Neural cell (in vitro differentiated cells): ENCODE measurements around the gene SF3B3. TPM values are rescaled to one million over a fixed set of nuclear protein-coding genes. Genes with fewer than 3 reads are reported as not detected.

Experiments
- H2AFZ ChIP-seq: fragments of 200-600, 300-800 bp; sonication (generic), shearing (Covaris generic); 2 replicates; pipeline ENCODE4 v1.6.0; 2014; ENCODE audit warnings: low read depth, mild to moderate bottlenecking, antibody characterized with exemption, low read length, moderate library complexity
- H3F3A ChIP-seq: fragments of 200-600 bp; shearing (Covaris generic); 2 replicates; pipeline ENCODE4 v1.6.1; 2016; ENCODE audit warnings: mild to moderate bottlenecking, moderate library complexity, mixed read lengths, antibody characterized with exemption, low read length; ENCODE audit not compliant: insufficient read depth, poor library complexity, severe bottlenecking
- H3K27ac ChIP-seq: fragments of 200-600, 300-800 bp; sonication (generic), shearing (Covaris generic); 2 replicates; pipeline ENCODE4 v1.5.1; 2014; ENCODE audit warnings: mild to moderate bottlenecking, low read length, moderate library complexity
- H3K27me3 ChIP-seq: fragments of 300-800, 200-600 bp; sonication (generic), shearing (Covaris generic); 2 replicates; pipeline ENCODE4 v1.6.0; 2014; ENCODE audit warnings: mild to moderate bottlenecking, low read depth, low read length, moderate library complexity; ENCODE audit not compliant: insufficient read depth
- H3K36me3 ChIP-seq: fragments of 300-800, 200-600 bp; sonication (generic), shearing (Covaris generic); 2 replicates; pipeline ENCODE4 v1.5.1; 2014; ENCODE audit warnings: mild to moderate bottlenecking, antibody characterized with exemption, low read length, moderate library complexity; ENCODE audit not compliant: insufficient read depth
- H3K4me2 ChIP-seq: fragments of 300-800, 200-600 bp; sonication (generic), shearing (Covaris generic); 2 replicates; pipeline ENCODE4 v1.6.0; 2014; ENCODE audit warnings: mild to moderate bottlenecking, low read length
- H3K4me3 ChIP-seq: fragments of 300-800, 200-600 bp; sonication (generic), shearing (Covaris generic); 2 replicates; pipeline ENCODE4 v1.5.1; 2014; ENCODE audit warnings: mild to moderate bottlenecking, low read length, moderate library complexity
- H3K79me2 ChIP-seq: fragments of 200-600 bp; shearing (Covaris generic); replicated peaks from 2 replicates; pipeline ENCODE4 v1.6.0; 2014; ENCODE audit warnings: mild to moderate bottlenecking, low read length, moderate library complexity; ENCODE audit not compliant: insufficient read depth
- H3K9ac ChIP-seq: fragments of 300-800, 200-600 bp; sonication (generic), shearing (Covaris generic); 2 replicates; pipeline ENCODE4 v1.6.1; 2016; ENCODE audit warnings: mild to moderate bottlenecking, low read length, mixed read lengths
- H3K9me2 ChIP-seq: fragments of 200-600 bp; shearing (Covaris generic); 2 replicates; pipeline ENCODE4 v1.6.1; 2016; ENCODE audit warnings: mild to moderate bottlenecking, low read length, mixed read lengths; ENCODE audit not compliant: insufficient read depth
- H3K9me3 ChIP-seq: fragments of 200-600, 300-800 bp; sonication (generic), shearing (Covaris generic); 2 replicates; pipeline ENCODE4 v1.6.1; 2016; ENCODE audit warnings: mild to moderate bottlenecking, mixed run types, low read length, moderate library complexity, mixed read lengths
- H4K20me1 ChIP-seq: fragments of 200-600 bp; shearing (Covaris generic); 2 replicates; pipeline ENCODE4 v1.6.1; 2016; ENCODE audit warnings: mild to moderate bottlenecking, mixed run types; ENCODE audit not compliant: insufficient read depth
- EP300 ChIP-seq: fragments of 450-650 bp; conservative IDR thresholded peaks from 2 replicates; pipeline ENCODE4 v1.6.1; 2014; ENCODE audit warnings: antibody characterized with exemption, mild to moderate bottlenecking, moderate library complexity; ENCODE audit not compliant: poor library complexity, severe bottlenecking
- EZH2 ChIP-seq: fragments of 200-600, 300-800 bp; shearing (Covaris generic), sonication (generic); IDR thresholded peaks from 2 replicates; pipeline ENCODE4 v1.6.1; 2014; ENCODE audit warnings: antibody characterized with exemption, low read length, borderline replicate concordance, mild to moderate bottlenecking; ENCODE audit not compliant: insufficient read depth, poor library complexity, severe bottlenecking
- MXI1 ChIP-seq: fragments of 450-650 bp; conservative IDR thresholded peaks from 2 replicates; pipeline ENCODE4 v1.6.1; 2014; ENCODE audit warnings: antibody characterized with exemption, mild to moderate bottlenecking; ENCODE audit not compliant: poor library complexity, severe bottlenecking
- POLR2AphosphoS5 ChIP-seq: IDR thresholded peaks from 2 replicates; pipeline ENCODE4 v1.6.1; 2012
- RAD21 ChIP-seq: fragments of 450-650 bp; conservative IDR thresholded peaks from 2 replicates; pipeline ENCODE4 v1.6.1; 2014; ENCODE audit warnings: antibody characterized with exemption, mild to moderate bottlenecking, moderate library complexity
- SMC3 ChIP-seq: fragments of 450-650 bp; conservative IDR thresholded peaks from 2 replicates; pipeline ENCODE4 v1.6.1; 2014; ENCODE audit warnings: antibody characterized with exemption, mild to moderate bottlenecking, moderate library complexity; ENCODE audit not compliant: poor library complexity
- TAF1 ChIP-seq: IDR thresholded peaks from 2 replicates; pipeline ENCODE4 v1.6.1; 2012; ENCODE audit warnings: low read depth
- polyA minus RNA-seq: library from RNA; depleted of rRNA, polyadenylated mRNA; stranded (reverse); fragments of >200 nt; gene quantifications from 2 replicates; pipeline ENCODE4 v1.2.3, GENCODE V29; 2014
- polyA plus RNA-seq: library from polyadenylated mRNA; depleted of rRNA; stranded (reverse); fragments of >200 nt; gene quantifications from 2 replicates; pipeline ENCODE4 v1.2.3, GENCODE V29; 2014
- TF ChIP-seq, protein P1 (sequence below): fragments of 450-650 bp; IDR thresholded peaks from 2 replicates; pipeline ENCODE4 v1.5.1; 2014; ENCODE audit warnings: antibody characterized with exemption, mild to moderate bottlenecking, moderate library complexity; ENCODE audit not compliant: poor library complexity, severe bottlenecking
- TF ChIP-seq, protein P2 (sequence below): IDR thresholded peaks from 2 replicates; pipeline ENCODE4 v1.6.1; 2012; ENCODE audit warnings: borderline replicate concordance

Gene SF3B3
- polyA plus RNA-seq: 88.2 and 90.0 TPM in 2 replicates
- 161 TPM in 2 replicates for polyA minus RNA-seq

DNA sequence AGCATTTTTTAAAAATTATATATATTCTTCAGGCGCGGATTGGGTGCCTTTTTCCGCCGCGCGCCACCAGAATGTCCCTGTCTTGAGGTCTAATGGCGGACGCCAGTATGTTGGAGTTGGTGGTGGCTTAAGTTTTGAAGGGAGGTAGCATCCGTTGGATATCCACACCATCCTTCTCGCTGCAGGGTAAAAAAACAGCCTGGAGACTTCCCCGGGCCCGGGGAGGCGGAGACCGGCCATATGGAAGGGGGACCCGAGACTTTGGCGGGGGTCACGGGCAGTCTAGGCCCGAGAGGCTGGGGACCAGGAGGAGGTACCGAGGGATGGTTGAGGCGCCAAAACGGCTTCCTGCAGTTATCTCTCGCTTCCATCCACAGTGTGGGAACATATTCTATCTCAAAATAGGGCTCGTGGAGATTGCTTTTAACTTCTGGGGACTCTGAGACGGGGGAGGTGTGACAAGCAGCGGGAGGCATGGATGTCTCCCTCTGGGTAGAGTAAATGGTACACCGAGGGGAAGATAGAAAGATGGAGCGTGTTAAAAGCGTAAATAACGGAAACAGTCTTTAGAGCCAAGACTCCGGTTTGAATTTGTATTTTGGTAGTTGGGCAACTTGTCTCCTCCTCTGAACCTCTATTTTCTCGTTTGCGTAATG lies at the start of gene SF3B3:
SF3B3 (plus strand) TSS at position 74 of the 656 bp plus-strand sequence. CDS start 2,841 bp downstream, outside the sequence.
- H3K36me3 ChIP-seq: peaks cover 6% of the 10 kb centered on the region

DNA sequence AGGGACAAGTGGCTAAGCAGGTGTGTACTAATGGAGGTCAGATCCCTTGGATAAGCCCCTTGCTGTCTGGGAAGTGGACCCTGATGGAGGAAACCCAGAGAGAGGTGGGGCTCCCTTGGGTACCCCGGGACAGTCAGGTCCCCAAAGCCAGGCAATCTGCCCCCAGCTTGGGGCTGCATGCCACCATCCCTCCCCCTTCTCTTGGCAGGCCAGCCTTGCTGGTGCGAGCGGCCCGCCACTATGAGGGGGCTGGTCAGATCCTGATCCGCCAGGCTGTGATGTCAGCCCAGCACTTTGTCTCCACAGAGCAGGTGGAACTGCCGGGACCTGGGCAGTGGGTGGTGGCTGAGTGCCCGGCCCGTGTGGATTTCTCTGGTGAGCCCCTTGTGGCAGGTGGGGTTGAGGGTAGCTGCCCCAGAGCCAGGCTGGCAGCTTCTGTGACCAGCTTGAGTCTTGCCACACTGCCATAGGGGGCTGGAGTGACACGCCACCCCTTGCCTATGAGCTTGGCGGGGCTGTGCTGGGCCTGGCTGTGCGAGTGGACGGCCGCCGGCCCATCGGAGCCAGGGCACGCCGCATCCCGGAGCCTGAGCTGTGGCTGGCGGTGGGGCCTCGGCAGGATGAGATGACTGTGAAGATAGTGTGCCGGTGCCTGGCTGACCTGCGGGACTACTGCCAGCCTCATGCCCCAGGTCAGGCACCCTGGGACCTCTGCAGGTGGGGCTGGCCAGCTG lies 49.1 kb upstream of the SF3B3 start:
- no peak overlapping the region for H3K4me2 ChIP-seq
- H3F3A ChIP-seq: no peaks in the 10 kb centered on the region
- H3K9me2 ChIP-seq: no peaks in the 10 kb centered on the region
- no peak overlapping the region for H3K27ac ChIP-seq
- no peak overlapping the region for H3K9ac ChIP-seq
- H3K27me3 ChIP-seq: no peaks in the 10 kb centered on the region
- no peak overlapping the region for H3K4me3 ChIP-seq
- H3K9me3 ChIP-seq: no peaks in the 10 kb centered on the region
- no peaks in the 10 kb centered on the region for H3K36me3 ChIP-seq
- no peak overlapping the region for H2AFZ ChIP-seq
- H4K20me1 ChIP-seq: no peaks in the 10 kb centered on the region
- H3K79me2 ChIP-seq: no peaks in the 10 kb centered on the region
- TF ChIP-seq SMC3 (no peak), RAD21 (no peak), POLR2AphosphoS5 (no peak), MXI1 (no peak), EZH2 (no peak), TAF1 (no peak)
- TF ChIP-seq, protein P1, sequence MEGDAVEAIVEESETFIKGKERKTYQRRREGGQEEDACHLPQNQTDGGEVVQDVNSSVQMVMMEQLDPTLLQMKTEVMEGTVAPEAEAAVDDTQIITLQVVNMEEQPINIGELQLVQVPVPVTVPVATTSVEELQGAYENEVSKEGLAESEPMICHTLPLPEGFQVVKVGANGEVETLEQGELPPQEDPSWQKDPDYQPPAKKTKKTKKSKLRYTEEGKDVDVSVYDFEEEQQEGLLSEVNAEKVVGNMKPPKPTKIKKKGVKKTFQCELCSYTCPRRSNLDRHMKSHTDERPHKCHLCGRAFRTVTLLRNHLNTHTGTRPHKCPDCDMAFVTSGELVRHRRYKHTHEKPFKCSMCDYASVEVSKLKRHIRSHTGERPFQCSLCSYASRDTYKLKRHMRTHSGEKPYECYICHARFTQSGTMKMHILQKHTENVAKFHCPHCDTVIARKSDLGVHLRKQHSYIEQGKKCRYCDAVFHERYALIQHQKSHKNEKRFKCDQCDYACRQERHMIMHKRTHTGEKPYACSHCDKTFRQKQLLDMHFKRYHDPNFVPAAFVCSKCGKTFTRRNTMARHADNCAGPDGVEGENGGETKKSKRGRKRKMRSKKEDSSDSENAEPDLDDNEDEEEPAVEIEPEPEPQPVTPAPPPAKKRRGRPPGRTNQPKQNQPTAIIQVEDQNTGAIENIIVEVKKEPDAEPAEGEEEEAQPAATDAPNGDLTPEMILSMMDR: no peak
- TF ChIP-seq, protein P2, sequence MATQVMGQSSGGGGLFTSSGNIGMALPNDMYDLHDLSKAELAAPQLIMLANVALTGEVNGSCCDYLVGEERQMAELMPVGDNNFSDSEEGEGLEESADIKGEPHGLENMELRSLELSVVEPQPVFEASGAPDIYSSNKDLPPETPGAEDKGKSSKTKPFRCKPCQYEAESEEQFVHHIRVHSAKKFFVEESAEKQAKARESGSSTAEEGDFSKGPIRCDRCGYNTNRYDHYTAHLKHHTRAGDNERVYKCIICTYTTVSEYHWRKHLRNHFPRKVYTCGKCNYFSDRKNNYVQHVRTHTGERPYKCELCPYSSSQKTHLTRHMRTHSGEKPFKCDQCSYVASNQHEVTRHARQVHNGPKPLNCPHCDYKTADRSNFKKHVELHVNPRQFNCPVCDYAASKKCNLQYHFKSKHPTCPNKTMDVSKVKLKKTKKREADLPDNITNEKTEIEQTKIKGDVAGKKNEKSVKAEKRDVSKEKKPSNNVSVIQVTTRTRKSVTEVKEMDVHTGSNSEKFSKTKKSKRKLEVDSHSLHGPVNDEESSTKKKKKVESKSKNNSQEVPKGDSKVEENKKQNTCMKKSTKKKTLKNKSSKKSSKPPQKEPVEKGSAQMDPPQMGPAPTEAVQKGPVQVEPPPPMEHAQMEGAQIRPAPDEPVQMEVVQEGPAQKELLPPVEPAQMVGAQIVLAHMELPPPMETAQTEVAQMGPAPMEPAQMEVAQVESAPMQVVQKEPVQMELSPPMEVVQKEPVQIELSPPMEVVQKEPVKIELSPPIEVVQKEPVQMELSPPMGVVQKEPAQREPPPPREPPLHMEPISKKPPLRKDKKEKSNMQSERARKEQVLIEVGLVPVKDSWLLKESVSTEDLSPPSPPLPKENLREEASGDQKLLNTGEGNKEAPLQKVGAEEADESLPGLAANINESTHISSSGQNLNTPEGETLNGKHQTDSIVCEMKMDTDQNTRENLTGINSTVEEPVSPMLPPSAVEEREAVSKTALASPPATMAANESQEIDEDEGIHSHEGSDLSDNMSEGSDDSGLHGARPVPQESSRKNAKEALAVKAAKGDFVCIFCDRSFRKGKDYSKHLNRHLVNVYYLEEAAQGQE: no peak

More for the DNA sequence above, at the start of gene SF3B3:
- Histone ChIP-seq H3K27me3 (no peaks in the 10 kb centered on the region), H3K4me2 (peak within 1 kb of the TSS; percentile 91), H3K9ac (peak within 1 kb of the TSS; percentile 88), H4K20me1 (no peaks in the 10 kb centered on the region), H3K27ac (peak within 1 kb of the TSS; percentile 87), H3K9me3 (no peaks in the 10 kb centered on the region), H3F3A (no peaks in the 10 kb centered on the region), H3K9me2 (no peaks in the 10 kb centered on the region), H3K79me2 (peaks cover 58% of the 10 kb centered on the region), H2AFZ (peak within 1 kb of the TSS; percentile 70), H3K4me3 (peak within 1 kb of the TSS; percentile 78)
- TF ChIP-seq, protein P1: no peak
- TF ChIP-seq EZH2 (no peak), SMC3 (no peak), EP300 (no peak), RAD21 (no peak), TAF1 (peak; percentile 92), MXI1 (peak; percentile 95), POLR2AphosphoS5 (peak; percentile 79)
- TF ChIP-seq, protein P2: peak; percentile 97
